Right atrium auricular region (tissue), 2 donors: Measurements from ENCODE around the gene OTOG. TPM values are rescaled to one million over a fixed set of nuclear protein-coding genes. Genes with fewer than 3 reads are reported as not detected.

ENCODE experiments used
- DNase-seq: peaks from one replicate; pipeline ENCODE4 v3.0.0-alpha.2; 2019; ENCODE audit warnings: low spot score
- H3K27ac ChIP-seq, 2 donors: fragments of 200-600 bp; sonication (generic); 1 replicate in 1 of 2; 2 replicates in 1 of 2; pipeline ENCODE4 v1.5.1; 2016 to 2019
- H3K27me3 ChIP-seq, 2 donors: fragments of 200-600 bp; sonication (generic); one replicate each; pipeline versions ENCODE4 v1.5.1 to v1.6.0; 2017 to 2019
- H3K36me3 ChIP-seq: fragments of 200-600 bp; sonication (generic); one replicate; pipeline ENCODE4 v1.5.1; 2016
- H3K4me1 ChIP-seq, 2 donors: fragments of 200-600 bp; sonication (generic); one replicate each; pipeline versions ENCODE4 v1.5.1 to v1.6.0; 2017 to 2019
- H3K4me3 ChIP-seq, 2 donors: fragments of 200-600 bp; sonication (generic); 1 replicate in 1 of 2; 2 replicates in 1 of 2; pipeline ENCODE4 v1.5.1; 2017 to 2019; ENCODE audit warnings: mild to moderate bottlenecking in 1 of 2, moderate library complexity in 1 of 2
- H3K9me3 ChIP-seq, 2 donors: fragments of 200-600 bp; sonication (generic); one replicate each; pipeline ENCODE4 v1.5.1; 2019
- CTCF ChIP-seq, 2 donors: fragments of 200-600 bp; sonication (generic); IDR thresholded peaks; one replicate each; pipeline ENCODE4 v1.5.1; 2019; ENCODE audit warnings: antibody characterized with exemption in 2 of 2
- total RNA-seq, 2 donors: library from RNA; depleted of rRNA; stranded (reverse); fragments of >200 nt; gene quantifications; one replicate each; pipeline ENCODE4 v1.1.0, GENCODE V29; 2016

OTOG gene
- total RNA-seq, 2 donors from 2014 or later: not detected

- Histone ChIP-seq H3K9me3 (no peaks in the 10 kb centered on the region), H3K4me1 (no peaks in the 10 kb centered on the region), H3K4me3 (no peak overlapping the region), H3K36me3 (no peaks in the 10 kb centered on the region), H3K27me3 (no peaks in the 10 kb centered on the region), H3K27ac (no peak overlapping the region)
- TF ChIP-seq CTCF (IDR thresholded peaks at IDR 0.05): no peak
- DNase-seq: no peak
Measured at GRCh38 chr11:17514476-17514875, 32.6 kb upstream of the OTOG start.

DNA sequence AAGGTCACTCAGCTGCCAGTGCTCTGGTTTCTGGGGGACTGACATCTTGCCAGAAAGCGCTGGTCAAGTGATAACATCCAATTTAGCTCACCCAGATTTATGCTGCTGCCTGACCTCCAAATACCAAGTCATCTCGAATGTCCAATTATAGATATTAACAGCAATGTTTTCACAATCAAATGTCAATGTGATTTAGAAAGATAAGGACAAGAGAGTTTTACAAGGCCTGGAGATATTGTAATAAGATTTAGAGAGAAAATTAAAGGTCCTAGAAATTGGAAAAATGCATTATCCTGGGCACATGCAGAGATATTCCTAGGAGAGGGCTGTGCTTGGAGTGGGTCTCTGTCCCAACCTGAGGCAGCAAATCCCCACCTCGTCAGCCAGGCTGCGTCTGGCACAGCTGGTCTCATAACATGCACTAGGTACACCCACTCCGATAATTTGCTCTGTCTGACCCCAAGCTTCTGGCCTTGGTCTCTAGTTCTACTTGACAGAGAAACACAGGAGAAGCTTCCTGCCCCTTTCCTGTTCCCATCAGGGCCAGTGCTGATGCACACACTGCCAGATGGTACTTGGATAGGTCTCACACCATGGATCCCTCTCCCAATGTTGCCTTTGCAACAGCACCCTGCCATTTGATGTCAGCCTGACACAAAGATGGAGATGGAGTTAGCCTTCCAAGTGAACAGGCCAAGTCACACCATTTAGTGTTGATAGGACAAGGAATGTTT, 31.4 kb upstream of the OTOG start:
- Histone ChIP-seq H3K4me3 (no peak overlapping the region), H3K36me3 (no peaks in the 10 kb centered on the region), H3K27me3 (no peaks in the 10 kb centered on the region), H3K4me1 (no peaks in the 10 kb centered on the region), H3K9me3 (no peaks in the 10 kb centered on the region), H3K27ac (no peak overlapping the region)
- no peak for TF ChIP-seq CTCF (IDR thresholded peaks at IDR 0.05)
- no peak for DNase-seq

DNA sequence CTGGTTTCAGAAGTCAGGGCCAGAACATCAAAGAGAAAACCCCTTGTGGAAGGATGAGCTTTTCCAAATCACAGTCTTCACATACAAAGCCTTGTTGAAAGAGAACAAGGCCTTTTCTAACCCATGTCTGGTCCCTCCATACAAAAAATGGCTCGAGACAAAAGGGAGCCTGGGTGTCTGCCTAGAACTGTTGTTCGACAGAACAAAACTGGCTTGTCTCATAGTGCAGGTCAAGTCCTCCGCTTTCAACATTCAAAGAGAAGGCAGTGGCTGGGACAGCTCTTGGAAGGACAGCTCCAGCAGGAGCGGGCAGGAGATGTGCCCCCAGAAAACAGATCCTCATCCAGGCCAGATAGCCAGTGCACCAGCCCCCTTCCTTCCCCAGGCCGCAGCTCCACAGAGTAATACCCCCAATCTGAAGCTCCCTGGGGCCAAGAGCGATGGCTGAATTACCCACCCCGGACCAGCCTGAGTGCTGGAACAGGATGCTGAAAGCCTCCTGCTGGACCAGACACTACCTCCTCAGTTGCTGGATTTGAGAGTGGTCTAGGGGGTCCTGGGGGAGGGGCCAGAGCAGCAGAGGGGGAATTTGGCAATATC, 30.4 kb upstream of the OTOG start:
- H3K27me3 ChIP-seq: no peaks in the 10 kb centered on the region
- H3K27ac ChIP-seq: no peak overlapping the region
- TF ChIP-seq CTCF (IDR thresholded peaks at IDR 0.05): no peak
- H3K36me3 ChIP-seq: no peaks in the 10 kb centered on the region
- no peak overlapping the region for H3K4me3 ChIP-seq
- no peak for DNase-seq
- H3K9me3 ChIP-seq: no peaks in the 10 kb centered on the region
- no peaks in the 10 kb centered on the region for H3K4me1 ChIP-seq

DNA sequence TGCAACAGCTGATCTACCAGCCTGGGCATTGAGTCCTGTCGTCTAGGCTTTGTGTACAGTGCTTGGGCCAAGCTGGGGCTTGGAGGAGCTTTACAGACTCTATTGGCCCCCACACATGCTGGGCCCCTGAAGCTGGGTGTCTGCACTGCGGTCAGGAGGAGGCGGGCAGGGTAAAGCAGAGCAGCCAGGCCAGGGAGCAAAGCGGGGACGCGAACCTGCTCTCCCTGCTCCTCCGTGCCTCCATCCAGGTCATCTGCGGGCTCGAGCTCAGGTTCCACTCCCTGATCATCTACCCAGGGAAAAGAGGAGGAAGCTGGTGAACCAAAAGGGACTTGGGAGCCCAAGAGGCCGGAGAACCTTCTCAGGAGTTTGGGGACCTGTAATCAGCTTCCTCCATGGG, 29.9 kb upstream of the OTOG start:
- Histone ChIP-seq H3K4me3 (no peak overlapping the region), H3K36me3 (no peaks in the 10 kb centered on the region), H3K27ac (no peak overlapping the region), H3K4me1 (no peaks in the 10 kb centered on the region), H3K27me3 (no peaks in the 10 kb centered on the region), H3K9me3 (no peaks in the 10 kb centered on the region)
- TF ChIP-seq CTCF (IDR thresholded peaks at IDR 0.05): no peak
- no peak for DNase-seq

GRCh38 chr11:17518366-17518765, 28.7 kb upstream of the OTOG start:
- TF ChIP-seq CTCF (IDR thresholded peaks at IDR 0.05): no peak
- no peaks in the 10 kb centered on the region for H3K36me3 ChIP-seq
- H3K27me3 ChIP-seq: no peaks in the 10 kb centered on the region
- no peak overlapping the region for H3K27ac ChIP-seq
- H3K4me3 ChIP-seq: no peak overlapping the region
- H3K4me1 ChIP-seq: no peaks in the 10 kb centered on the region
- H3K9me3 ChIP-seq: no peaks in the 10 kb centered on the region
- no peak for DNase-seq
